Hepatocyte (in vitro differentiated cells): ENCODE measurements around the gene FOSB. TPM values are rescaled to one million over a fixed set of nuclear protein-coding genes. Genes with fewer than 3 reads are reported as not detected.

Source experiments
- DNase-seq: peaks from one replicate; pipeline ENCODE4 v3.0.0-alpha.2; 2016; ENCODE audit warnings: low spot score
- H2AFZ ChIP-seq: fragments of 200-600 bp; sonication (generic); 2 replicates; pipeline ENCODE4 v1.6.0; 2016; ENCODE audit warnings: antibody characterized with exemption, mild to moderate bottlenecking
- H3K27ac ChIP-seq: fragments of 200-600 bp; sonication (generic); 2 replicates; pipeline ENCODE4 v1.5.1; 2016; ENCODE audit warnings: mild to moderate bottlenecking
- H3K27me3 ChIP-seq: fragments of 200-600 bp; sonication (generic); 2 replicates; pipeline ENCODE4 v1.6.1; 2016
- H3K36me3 ChIP-seq: fragments of 200-600 bp; sonication (generic); replicated peaks from 2 replicates; pipeline ENCODE4 v1.5.1; 2016; ENCODE audit warnings: low read depth; ENCODE audit not compliant: insufficient read depth
- H3K4me1 ChIP-seq: fragments of 200-600 bp; sonication (generic); 2 replicates; pipeline ENCODE4 v1.5.1; 2016; ENCODE audit warnings: mild to moderate bottlenecking, moderate library complexity; ENCODE audit not compliant: insufficient read depth
- H3K4me2 ChIP-seq: fragments of 200-600 bp; sonication (generic); 2 replicates; pipeline ENCODE4 v1.6.0; 2016
- H3K4me3 ChIP-seq: fragments of 200-600 bp; sonication (generic); 2 replicates; pipeline ENCODE4 v1.5.1; 2016; ENCODE audit warnings: mild to moderate bottlenecking
- H3K79me2 ChIP-seq: fragments of 200-600 bp; sonication (generic); 2 replicates; pipeline ENCODE4 v1.6.0; 2017; ENCODE audit warnings: mild to moderate bottlenecking
- H3K9me2 ChIP-seq: fragments of 200-600 bp; sonication (generic); replicated peaks from 2 replicates; pipeline ENCODE4 v1.6.0; 2017; ENCODE audit warnings: mild to moderate bottlenecking; ENCODE audit not compliant: insufficient read depth
- H3K9me3 ChIP-seq: fragments of 200-600 bp; sonication (generic); 2 replicates; pipeline ENCODE4 v1.5.1; 2016; ENCODE audit warnings: low read depth, mild to moderate bottlenecking
- H4K20me1 ChIP-seq: fragments of 200-600 bp; sonication (generic); 2 replicates; pipeline ENCODE4 v1.6.0; 2016; ENCODE audit warnings: mild to moderate bottlenecking; ENCODE audit not compliant: insufficient read depth, poor library complexity, severe bottlenecking
- EZH2 ChIP-seq: fragments of 200-600 bp; sonication (generic); IDR thresholded peaks from 2 replicates; pipeline ENCODE4 v1.6.1; 2016; ENCODE audit warnings: antibody characterized with exemption, mild to moderate bottlenecking, borderline replicate concordance
- EZH2phosphoT487 ChIP-seq: fragments of 200-600 bp; sonication (generic); IDR thresholded peaks from one replicate; pipeline ENCODE4 v1.6.1; 2018; ENCODE audit warnings: antibody characterized with exemption, mild to moderate bottlenecking, low read depth, moderate library complexity; ENCODE audit not compliant: unreplicated experiment, severe bottlenecking
- WGBS: methylation state at CpG from one replicate; pipeline ENCODE4 v1.1.6; 2016; ENCODE audit warnings: low lambda C conversion rate; ENCODE audit errors: missing lambda C conversion rate; 5-methylcytosine and 5-hydroxymethylcytosine counted together
- polyA plus RNA-seq: library from polyadenylated mRNA; unstranded; fragments of >200 nt; fragmentation: Nextera tagmentation; extraction: Ambion mirVana; gene quantifications from 2 replicates; pipeline ENCODE4 v1.2.1, GENCODE V29; 2016
- total RNA-seq: library from RNA; depleted of rRNA; stranded (reverse); fragments of >200 nt; gene quantifications from 2 replicates; pipeline ENCODE4 v1.2.3, GENCODE V29; 2014
- TF ChIP-seq, protein P1 (sequence below): fragments of 200-600 bp; sonication (generic); IDR thresholded peaks from 2 replicates; pipeline ENCODE4 v1.5.1; 2016; ENCODE audit warnings: antibody characterized with exemption, mild to moderate bottlenecking; ENCODE audit not compliant: poor library complexity

The FOSB gene
- total and polyA plus RNA-seq, 2 experiments from 2014 or later, result 73.1 to 114 TPM

DNA sequence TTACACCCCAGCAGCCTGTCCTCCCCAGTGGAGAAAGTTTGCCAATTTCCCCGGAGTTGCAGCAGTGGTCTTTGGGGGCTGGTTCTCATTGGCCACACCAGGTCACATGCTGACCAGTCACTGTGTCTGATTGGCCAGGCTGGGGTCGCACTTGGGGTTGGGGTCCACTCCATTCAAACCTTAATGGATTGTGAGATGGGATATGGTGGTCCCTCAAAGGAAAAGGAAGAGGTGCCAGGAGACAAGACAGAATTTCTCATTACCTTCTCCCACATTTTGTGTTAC lies 33.9 kb downstream of the FOSB start:
- Histone ChIP-seq H2AFZ (no peak overlapping the region), H3K79me2 (no peaks in the 10 kb centered on the region), H3K9me2 (no peaks in the 10 kb centered on the region), H3K27me3 (peaks cover 27% of the 10 kb centered on the region), H3K27ac (no peak overlapping the region), H3K9me3 (no peaks in the 10 kb centered on the region), H4K20me1 (no peaks in the 10 kb centered on the region), H3K4me2 (no peak overlapping the region), H3K4me3 (no peak overlapping the region), H3K36me3 (no peaks in the 10 kb centered on the region), H3K4me1 (peaks cover 17% of the 10 kb centered on the region)
- WGBS, result 75% methylated on average over 2 of the region's 2 CpGs
- DNase-seq, result no peak
- no peak for TF ChIP-seq EZH2
- TF ChIP-seq, protein P1, sequence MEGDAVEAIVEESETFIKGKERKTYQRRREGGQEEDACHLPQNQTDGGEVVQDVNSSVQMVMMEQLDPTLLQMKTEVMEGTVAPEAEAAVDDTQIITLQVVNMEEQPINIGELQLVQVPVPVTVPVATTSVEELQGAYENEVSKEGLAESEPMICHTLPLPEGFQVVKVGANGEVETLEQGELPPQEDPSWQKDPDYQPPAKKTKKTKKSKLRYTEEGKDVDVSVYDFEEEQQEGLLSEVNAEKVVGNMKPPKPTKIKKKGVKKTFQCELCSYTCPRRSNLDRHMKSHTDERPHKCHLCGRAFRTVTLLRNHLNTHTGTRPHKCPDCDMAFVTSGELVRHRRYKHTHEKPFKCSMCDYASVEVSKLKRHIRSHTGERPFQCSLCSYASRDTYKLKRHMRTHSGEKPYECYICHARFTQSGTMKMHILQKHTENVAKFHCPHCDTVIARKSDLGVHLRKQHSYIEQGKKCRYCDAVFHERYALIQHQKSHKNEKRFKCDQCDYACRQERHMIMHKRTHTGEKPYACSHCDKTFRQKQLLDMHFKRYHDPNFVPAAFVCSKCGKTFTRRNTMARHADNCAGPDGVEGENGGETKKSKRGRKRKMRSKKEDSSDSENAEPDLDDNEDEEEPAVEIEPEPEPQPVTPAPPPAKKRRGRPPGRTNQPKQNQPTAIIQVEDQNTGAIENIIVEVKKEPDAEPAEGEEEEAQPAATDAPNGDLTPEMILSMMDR, result no peak
- TF ChIP-seq EZH2phosphoT487, result no peak

DNA sequence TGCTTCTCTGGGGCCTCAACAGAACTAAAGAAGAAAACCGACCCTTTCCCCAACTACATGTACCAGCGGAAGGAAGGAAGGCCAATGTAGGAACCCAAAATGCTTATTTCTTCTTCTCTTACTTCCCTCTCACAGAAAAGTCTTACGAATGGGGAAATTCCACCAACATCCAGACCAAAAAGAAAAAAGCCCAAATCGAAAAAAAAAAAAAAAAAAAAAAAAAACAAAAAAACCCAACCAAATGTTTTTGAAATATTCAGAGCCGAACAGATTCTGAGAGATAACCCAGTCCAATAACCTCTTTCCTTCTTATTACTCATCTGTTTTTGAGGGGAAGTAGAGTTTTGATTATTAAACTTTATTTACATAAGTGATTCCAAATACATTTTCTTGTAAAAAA lies 34.3 kb downstream of the FOSB start:
- H4K20me1 ChIP-seq, result no peaks in the 10 kb centered on the region
- no peak overlapping the region for H2AFZ ChIP-seq
- H3K4me3 ChIP-seq, result no peak overlapping the region
- H3K27ac ChIP-seq, result no peak overlapping the region
- H3K27me3 ChIP-seq, result peaks cover 27% of the 10 kb centered on the region
- H3K79me2 ChIP-seq, result peaks cover 2% of the 10 kb centered on the region
- no peaks in the 10 kb centered on the region for H3K9me3 ChIP-seq
- WGBS, result 86% methylated on average over 5 of the region's 5 CpGs
- DNase-seq, result no peak
- TF ChIP-seq, protein P1, result no peak
- TF ChIP-seq EZH2 (no peak), EZH2phosphoT487 (no peak)
- H3K9me2 ChIP-seq, result no peaks in the 10 kb centered on the region
- no peaks in the 10 kb centered on the region for H3K36me3 ChIP-seq
- H3K4me1 ChIP-seq, result peaks cover 17% of the 10 kb centered on the region
- no peak overlapping the region for H3K4me2 ChIP-seq

DNA sequence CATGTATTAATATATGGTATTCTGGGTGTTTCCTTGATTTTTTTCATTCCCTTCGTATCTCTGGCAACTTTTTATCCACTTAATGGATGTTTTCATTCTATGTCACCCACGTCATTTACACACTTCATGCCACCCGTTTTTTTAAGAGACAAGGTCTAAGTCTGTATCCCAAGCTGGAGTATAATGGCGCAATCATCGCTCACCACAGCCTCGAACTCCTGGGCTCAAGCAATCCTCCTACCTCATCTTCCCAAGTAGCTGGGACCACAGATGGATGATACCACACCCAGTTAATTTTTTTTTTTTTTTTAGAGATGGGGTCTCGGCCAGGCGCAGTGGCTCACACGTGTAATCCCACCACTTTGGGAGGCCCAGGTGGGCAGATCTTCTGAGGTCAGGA lies 36.1 kb downstream of the FOSB start:
- Histone ChIP-seq H3K79me2 (peaks cover 18% of the 10 kb centered on the region), H4K20me1 (no peaks in the 10 kb centered on the region), H3K4me3 (no peak overlapping the region), H3K4me1 (peaks cover 13% of the 10 kb centered on the region), H3K4me2 (no peak overlapping the region), H3K27ac (no peak overlapping the region), H3K9me2 (no peaks in the 10 kb centered on the region), H2AFZ (no peak overlapping the region), H3K27me3 (peaks cover 14% of the 10 kb centered on the region), H3K9me3 (no peaks in the 10 kb centered on the region), H3K36me3 (no peaks in the 10 kb centered on the region)
- TF ChIP-seq, protein P1, result no peak
- TF ChIP-seq EZH2 (no peak), EZH2phosphoT487 (no peak)
- DNase-seq, result no peak
- 96% methylated on average over 9 of the region's 9 CpGs for WGBS
